OCI-LY7 (cell line): ENCODE data around the gene CTNNA1. TPM values are rescaled to one million over a fixed set of nuclear protein-coding genes. Genes with fewer than 3 reads are reported as not detected.

Experiments used
- BruUV-seq: library from RNA; stranded (reverse); fragments of 400-500 nt; replicated peaks from 2 replicates; lab custom pipeline; 2021; lab: Mats Ljungman, UMichigan
- CTCF ChIA-PET: fragments of 300-600 bp; sonication (Branson Sonifier 250); formaldehyde crosslinking; loops from one replicate; lab custom pipeline; 2022; ENCODE audit warnings: antibody characterized with exemption; ENCODE audit not compliant: unreplicated experiment; lab: Charles Lee
- POLR2A ChIA-PET: fragments of 300-600 bp; sonication (Branson Sonifier 250); formaldehyde crosslinking; loops from one replicate; lab custom pipeline; 2022; ENCODE audit warnings: antibody characterized with exemption; lab: Charles Lee
- DNase-seq: peaks from one replicate; pipeline ENCODE4 v3.0.0-alpha.2; 2015; ENCODE audit warnings: low spot score
- H2AFZ ChIP-seq: fragments of 200-600 bp; sonication (generic), shearing (Covaris generic); 2 replicates; pipeline ENCODE4 v1.6.1; 2014; ENCODE audit warnings: mild to moderate bottlenecking, antibody characterized with exemption, low read length, moderate library complexity
- H3K27ac ChIP-seq: fragments of 200-600 bp; sonication (generic); 2 replicates; pipeline ENCODE4 v1.5.1; 2014; ENCODE audit warnings: mixed run types, low read depth, mild to moderate bottlenecking, moderate library complexity, low read length, inconsistent platforms; ENCODE audit not compliant: poor library complexity, severe bottlenecking
- H3K36me3 ChIP-seq: fragments of 200-600 bp; sonication (generic); 2 replicates; pipeline ENCODE4 v1.6.1; 2014; ENCODE audit warnings: mild to moderate bottlenecking, antibody characterized with exemption, low read length, moderate library complexity, mixed read lengths; ENCODE audit not compliant: insufficient read depth
- H3K4me1 ChIP-seq: fragments of 200-600 bp; sonication (generic); 2 replicates; pipeline ENCODE4 v1.5.1; 2014; ENCODE audit warnings: mild to moderate bottlenecking, low read length; ENCODE audit not compliant: insufficient read depth, poor library complexity, severe bottlenecking
- H3K4me2 ChIP-seq: fragments of 200-600 bp; sonication (generic); 2 replicates; pipeline ENCODE4 v1.6.1; 2014; ENCODE audit warnings: mild to moderate bottlenecking, low read length
- H3K4me3 ChIP-seq: fragments of 200-600 bp; sonication (generic); 2 replicates; pipeline ENCODE4 v1.5.1; 2014; ENCODE audit warnings: mild to moderate bottlenecking, low read depth, low read length; ENCODE audit not compliant: poor library complexity, severe bottlenecking
- H3K79me2 ChIP-seq: fragments of 200-600 bp; sonication (generic); 2 replicates; pipeline ENCODE4 v1.6.1; 2016; ENCODE audit warnings: low read depth, mild to moderate bottlenecking, low read length, moderate library complexity, mixed read lengths; ENCODE audit not compliant: insufficient read depth
- H3K9me2 ChIP-seq: fragments of 200-600 bp; sonication (generic); 2 replicates; pipeline ENCODE4 v1.6.1; 2016; ENCODE audit warnings: mild to moderate bottlenecking, low read length, mixed read lengths; ENCODE audit not compliant: insufficient read depth
- H3K9me3 ChIP-seq: fragments of 200-600 bp; sonication (generic); 2 replicates; pipeline ENCODE4 v1.6.1; 2014; ENCODE audit warnings: mild to moderate bottlenecking, mixed run types, low read length, mixed read lengths
- H4K20me1 ChIP-seq: fragments of 200-600 bp; sonication (generic); 2 replicates; pipeline ENCODE4 v1.6.1; 2014; ENCODE audit warnings: mild to moderate bottlenecking, antibody characterized with exemption, low read length, moderate library complexity, mixed read lengths; ENCODE audit not compliant: insufficient read depth
- CTCF ChIP-seq: fragments of 200-600 bp; sonication (generic); conservative IDR thresholded peaks from 2 replicates; pipeline ENCODE4 v1.5.1; 2014; ENCODE audit warnings: mild to moderate bottlenecking, antibody characterized with exemption, low read length, moderate library complexity, mixed read lengths
- EZH2phosphoT487 ChIP-seq: fragments of 200-600 bp; sonication (generic); IDR thresholded peaks from 2 replicates; pipeline ENCODE4 v1.6.1; 2018; ENCODE audit warnings: low read depth, borderline replicate concordance, mild to moderate bottlenecking, mixed run types, antibody characterized with exemption, low read length, moderate library complexity, mixed read lengths
- intact Hi-C: fragments of 100-400 bp; cut with micrococcal nuclease; formaldehyde crosslinking; loops from one replicate; pipeline ENCODE4 v1.10.0; 2022; ENCODE audit not compliant: unreplicated experiment
- total RNA-seq, 2 experiments: library from RNA; depleted of rRNA in 1 of 2; stranded (reverse); fragments of >200 nt in 1 of 2; shearing (Covaris generic) in 1 of 2; gene quantifications; 2 replicates each; pipeline ENCODE4 v1.2.3, GENCODE V29; 2014 to 2022

The CTNNA1 gene
- total RNA-seq, 2 experiments from 2014 or later = 40.4 to 42.7 TPM

- Histone ChIP-seq H3K4me1 (no peaks in the 10 kb centered on the region), H2AFZ (no peak overlapping the region), H3K9me2 (no peaks in the 10 kb centered on the region), H3K36me3 (no peaks in the 10 kb centered on the region), H3K4me3 (no peak overlapping the region), H3K9me3 (no peaks in the 10 kb centered on the region), H3K4me2 (no peak overlapping the region), H4K20me1 (no peaks in the 10 kb centered on the region), H3K79me2 (no peaks in the 10 kb centered on the region), H3K27ac (no peak overlapping the region)
- POLR2A ChIA-PET = no interaction called here
- DNase-seq = no peak
- BruUV-seq = no TSS peak
- CTCF ChIA-PET = no interaction called here
- TF ChIP-seq CTCF (no peak), EZH2phosphoT487 (no peak)
- intact Hi-C loops = no loop called here
These were observed 122.7 kb downstream of the CTNNA1 start for GRCh38 chr5:138875946-138876345.

- no peaks in the 10 kb centered on the region for H3K79me2 ChIP-seq
- ChIA-PET POLR2A (no interaction called here), CTCF (no interaction called here)
- no peaks in the 10 kb centered on the region for H3K36me3 ChIP-seq
- no TSS peak for BruUV-seq
- H3K9me3 ChIP-seq = no peaks in the 10 kb centered on the region
- no peaks in the 10 kb centered on the region for H4K20me1 ChIP-seq
- TF ChIP-seq EZH2phosphoT487 = no peak
- TF ChIP-seq CTCF = no peak
- no peak overlapping the region for H3K4me2 ChIP-seq
- DNase-seq = no peak
- H3K27ac ChIP-seq = no peak overlapping the region
- H3K4me1 ChIP-seq = no peaks in the 10 kb centered on the region
- intact Hi-C loops = no loop called here
- no peaks in the 10 kb centered on the region for H3K9me2 ChIP-seq
- no peak overlapping the region for H2AFZ ChIP-seq
- no peak overlapping the region for H3K4me3 ChIP-seq
These were observed 123.6 kb downstream of the CTNNA1 start for GRCh38 chr5:138876811-138877210.

GRCh38 chr5:138878437-138879235, 125.4 kb downstream of the CTNNA1 start:
- TF ChIP-seq CTCF (no peak), EZH2phosphoT487 (no peak)
- CTCF ChIA-PET = no interaction called here
- no peaks in the 10 kb centered on the region for H3K9me2 ChIP-seq
- H3K4me1 ChIP-seq = no peaks in the 10 kb centered on the region
- no peaks in the 10 kb centered on the region for H4K20me1 ChIP-seq
- H3K27ac ChIP-seq = no peak overlapping the region
- no peaks in the 10 kb centered on the region for H3K9me3 ChIP-seq
- intact Hi-C loops = no loop called here
- no peak for DNase-seq
- no peaks in the 10 kb centered on the region for H3K36me3 ChIP-seq
- H2AFZ ChIP-seq = no peak overlapping the region
- POLR2A ChIA-PET = interaction anchor here (0.6 to 0.9 kb wide), 2 partner anchors 17 to 30 kb away, joined by 3 to 4 read pairs; no protein-coding TSS in a partner anchor
- no peak overlapping the region for H3K4me3 ChIP-seq
- H3K79me2 ChIP-seq = no peaks in the 10 kb centered on the region
- no peak overlapping the region for H3K4me2 ChIP-seq
- BruUV-seq = no TSS peak
